SKM-1 treated with dmso at 0.1 percent for 144 hours (cell line): ENCODE measurements around the gene MYO10.

Experiments used
- DNase-seq: peaks from one replicate; lab custom pipeline; 2025; ENCODE audit not compliant: unreplicated experiment; lab: John Stamatoyannopoulos, UW

MYO10 gene

DNA sequence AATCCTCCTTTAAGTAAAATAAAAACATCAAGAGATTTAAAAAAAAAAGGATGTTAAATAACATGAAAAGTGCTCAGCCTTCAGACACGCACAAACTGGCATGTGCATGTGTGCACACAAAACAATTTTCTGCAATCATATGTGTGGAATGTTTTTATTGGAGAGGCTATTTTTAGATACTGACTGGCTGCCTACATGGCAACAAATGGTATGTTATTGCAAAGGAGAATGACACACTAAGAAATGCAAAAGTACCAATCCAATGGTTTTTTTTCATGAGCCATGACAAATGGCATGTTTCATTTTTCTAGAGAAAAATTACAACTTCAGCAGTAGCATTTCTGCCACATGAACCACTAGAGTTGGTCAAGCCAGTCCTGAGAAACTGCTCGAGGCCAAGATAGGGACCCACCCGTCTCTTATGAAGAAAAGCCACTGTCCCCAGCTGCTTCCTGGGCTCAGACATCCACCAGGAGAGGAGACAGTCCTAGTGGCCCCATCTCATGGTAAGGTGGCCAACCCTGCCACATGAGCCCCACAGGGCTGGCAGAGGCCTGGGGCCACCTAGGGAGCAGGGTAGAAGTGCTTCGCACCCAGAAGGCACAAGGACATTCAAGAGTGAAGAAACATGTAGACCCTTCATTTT, 116.4 kb downstream of the MYO10 start:
- no peak for DNase-seq

DNA sequence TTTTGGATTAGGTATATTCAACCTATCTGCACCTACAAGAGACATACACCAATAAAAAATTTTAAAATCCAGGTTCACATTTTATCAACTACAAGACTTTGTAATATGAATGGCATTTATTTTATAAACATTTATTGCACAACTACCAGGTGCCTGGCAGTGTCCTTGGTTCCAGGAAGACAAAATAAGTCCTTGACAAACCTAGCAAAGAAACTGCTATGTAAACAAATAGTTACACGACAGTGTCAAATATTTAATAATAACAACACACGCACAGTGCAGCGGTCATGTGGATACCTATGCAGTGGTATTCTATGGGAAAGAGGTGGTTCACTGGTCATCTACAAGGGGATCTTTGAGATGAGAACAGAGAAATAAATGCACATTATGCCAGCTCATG, 120.7 kb downstream of the MYO10 start:
- DNase-seq, result no peak

DNA sequence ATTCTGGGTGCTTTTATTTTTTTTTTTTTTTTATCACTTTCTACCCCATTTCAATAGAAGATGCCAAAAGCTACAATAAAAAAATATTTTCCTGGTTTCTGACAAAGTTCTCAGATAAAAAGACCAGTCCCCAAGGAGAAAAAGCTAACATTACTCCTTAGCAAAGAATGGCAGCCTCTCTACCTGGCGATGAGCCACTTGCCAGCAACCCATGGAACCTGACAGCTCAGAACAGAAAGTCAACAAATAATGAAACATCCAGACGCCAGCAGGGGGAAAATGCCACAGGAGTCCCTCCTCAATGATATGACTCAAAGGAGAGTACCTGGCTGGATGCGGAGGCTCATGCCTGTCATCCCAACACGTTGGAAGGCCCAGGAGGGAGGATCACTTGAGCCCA, 123.2 kb downstream of the MYO10 start:
- DNase-seq, result no peak

DNA sequence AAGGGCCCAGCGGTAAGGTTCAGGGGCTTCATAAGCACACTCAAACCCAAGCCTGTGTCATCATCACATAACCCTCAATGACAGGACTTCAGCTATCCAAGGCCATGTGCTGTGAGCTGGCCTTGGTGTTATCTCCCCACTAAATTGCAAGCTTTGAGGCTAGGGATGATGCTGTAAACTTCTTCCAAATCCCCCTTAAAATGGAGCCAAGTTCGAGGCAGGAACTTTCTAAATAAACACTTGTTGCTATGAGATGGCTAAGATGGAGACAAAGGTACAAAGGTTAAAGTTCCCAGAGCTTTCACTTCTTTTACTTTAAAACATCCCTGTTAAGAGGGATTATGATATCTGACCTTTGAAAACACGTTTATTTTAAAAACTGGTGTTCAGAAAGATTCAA, 123.6 kb downstream of the MYO10 start:
- DNase-seq, result no peak

DNA sequence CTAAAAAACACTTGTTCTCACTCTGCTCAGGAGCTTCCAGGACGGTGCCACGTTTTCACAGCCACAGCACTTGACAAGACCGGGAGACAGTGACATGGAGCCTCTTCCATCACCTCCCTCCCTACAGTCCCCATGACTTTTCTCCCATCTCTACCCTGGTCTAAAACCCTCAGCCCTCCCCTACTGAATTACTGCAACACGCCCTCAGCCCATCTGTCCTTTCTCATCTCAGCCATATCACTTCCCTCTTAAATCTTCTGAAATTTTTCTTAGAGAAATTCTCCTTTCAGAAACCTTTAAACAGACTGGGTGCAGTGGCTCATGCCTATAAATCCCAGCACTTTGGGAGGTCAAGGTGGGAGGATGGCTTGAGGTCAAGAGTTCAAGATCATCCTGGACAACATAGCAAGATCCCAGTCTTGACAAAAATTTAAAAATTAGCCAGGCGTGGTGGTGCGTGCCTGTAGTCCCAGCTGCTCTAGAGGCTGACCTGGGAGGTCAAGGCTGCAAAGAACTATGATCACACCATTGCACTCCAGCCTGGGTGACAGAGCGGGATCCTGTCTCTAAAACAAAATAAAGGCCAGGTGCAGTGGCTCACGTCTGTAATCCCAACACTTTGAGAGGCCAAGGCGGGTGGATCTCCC, 125.8 kb downstream of the MYO10 start:
- DNase-seq, result no peak

DNA sequence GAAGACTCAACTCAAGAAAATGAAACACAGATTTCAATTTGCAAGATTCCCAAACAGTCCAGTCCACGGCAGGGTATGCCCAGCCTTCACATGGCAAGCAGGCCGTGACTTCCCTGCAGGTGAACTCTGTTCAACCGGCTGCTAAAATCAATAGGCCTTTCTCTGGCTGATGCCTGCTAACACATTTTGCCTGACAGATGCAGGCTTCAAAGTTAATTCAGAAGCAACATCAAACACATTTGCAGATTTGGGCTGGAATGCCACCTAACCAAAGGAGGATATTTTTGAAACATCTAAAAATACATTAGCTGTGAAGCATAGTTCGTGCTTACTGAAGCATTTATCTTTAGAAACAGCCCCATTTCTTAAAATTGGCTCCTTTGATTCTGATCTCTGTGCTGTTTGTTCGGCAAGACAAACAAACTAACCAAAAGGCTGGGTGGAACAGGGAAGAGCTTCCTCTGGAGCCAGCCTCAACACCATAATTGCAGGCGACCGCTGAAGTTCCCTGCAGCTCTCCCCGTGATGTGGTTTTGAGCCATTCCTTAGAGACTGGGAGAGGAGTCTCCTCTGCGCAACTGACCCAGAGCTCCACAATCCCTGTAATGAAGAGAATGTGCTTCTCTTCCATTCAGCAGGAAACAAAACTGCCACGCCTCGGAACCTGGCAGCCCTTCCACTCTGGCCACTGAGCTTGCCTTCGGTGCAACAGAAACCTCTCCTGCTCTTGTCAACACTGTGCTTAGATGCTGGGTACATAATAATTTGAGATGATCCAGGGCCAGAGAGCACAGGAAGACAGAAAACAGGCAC, 126.5 kb downstream of the MYO10 start:
- no peak for DNase-seq

DNA sequence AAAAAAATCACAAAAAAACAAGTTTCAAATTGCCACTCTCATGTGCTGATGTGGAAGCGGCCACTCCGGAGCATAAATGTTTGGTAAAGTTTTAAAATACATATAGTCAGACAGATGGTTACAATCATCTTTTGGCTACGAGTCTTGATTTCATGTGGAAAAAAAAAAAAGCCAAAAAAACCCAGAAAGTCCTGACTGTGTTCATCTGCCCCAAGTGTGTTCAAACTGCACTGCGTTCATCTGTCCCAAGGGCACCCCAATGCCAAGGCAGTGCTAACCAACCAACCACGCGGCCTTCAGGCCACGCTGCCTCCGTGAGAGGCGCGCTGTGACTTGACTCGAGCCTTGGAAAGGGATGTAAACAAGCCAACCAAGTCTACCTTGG, 127.1 kb downstream of the MYO10 start:
- no peak for DNase-seq

DNA sequence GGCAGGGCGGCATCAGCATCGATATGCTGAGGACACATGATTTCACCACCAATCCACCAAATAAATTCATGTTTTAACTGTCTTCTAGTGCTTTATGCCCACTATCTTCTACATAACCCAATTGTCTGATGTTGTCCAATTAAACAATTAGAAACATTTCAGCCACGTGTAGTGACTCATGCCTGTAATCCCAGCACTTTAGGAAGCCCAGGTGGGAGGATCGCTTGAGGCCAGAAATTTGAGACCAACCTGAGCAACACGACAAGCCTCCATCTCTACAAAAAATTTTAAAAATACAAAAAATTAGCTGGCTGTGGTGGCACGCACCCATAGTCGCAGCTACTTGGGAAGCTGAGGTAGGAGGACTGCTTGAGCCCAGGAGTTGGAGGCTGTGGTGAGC, 128.1 kb downstream of the MYO10 start:
- DNase-seq, result no peak

DNA sequence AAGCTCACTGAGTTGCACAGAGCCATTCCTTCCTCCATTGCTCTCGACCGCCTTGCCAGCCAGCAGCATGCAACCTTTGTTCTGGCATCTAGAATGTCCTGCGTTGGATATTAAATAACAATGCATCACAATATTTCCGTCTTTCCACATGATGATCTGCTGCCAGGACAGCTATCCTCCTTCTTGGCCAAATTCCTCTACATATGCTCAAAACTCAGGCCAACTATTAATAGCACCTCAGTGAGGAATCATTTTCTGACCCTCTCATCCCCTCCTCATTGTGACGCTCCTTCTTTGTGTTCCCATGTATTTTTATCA, 128.6 kb downstream of the MYO10 start:
- no peak for DNase-seq

DNA sequence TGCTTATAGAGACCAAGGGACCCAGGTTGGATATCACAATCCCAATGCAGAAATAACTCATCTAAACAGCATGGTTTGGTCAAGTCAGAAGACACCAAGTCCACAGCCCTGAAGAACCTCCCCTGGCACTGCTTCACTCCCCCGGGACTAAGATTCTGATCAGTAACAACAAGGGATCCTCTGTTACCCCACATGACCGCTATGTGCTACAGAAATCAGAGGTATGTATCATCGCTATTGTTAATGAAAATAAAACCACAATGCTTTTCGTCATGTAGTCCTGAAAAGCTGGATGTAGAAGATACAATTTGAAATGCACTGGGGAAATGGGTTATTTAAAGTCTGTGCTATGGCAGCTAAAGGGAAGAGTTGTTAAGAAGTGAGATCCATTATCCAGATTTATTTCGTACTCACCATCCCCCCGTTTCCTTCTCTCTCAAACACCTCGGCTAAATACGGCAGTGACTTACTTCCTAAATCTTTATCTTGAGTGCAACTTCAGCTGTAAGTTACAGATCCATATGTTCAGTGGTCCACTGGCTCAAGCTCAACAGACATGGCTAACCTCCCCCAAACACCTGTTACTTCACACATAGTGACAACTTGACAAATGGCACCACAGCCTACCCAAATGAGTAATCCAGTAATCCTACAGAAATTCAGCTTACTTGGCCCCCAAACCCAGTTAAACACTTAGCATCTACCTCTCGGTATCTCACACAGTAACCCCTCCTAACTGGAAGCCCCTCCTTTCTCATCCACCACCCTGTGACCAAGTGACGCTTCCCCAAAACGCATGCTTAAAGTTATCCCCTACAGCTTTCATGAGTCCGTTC, 129.2 kb downstream of the MYO10 start:
- DNase-seq, result no peak

DNA sequence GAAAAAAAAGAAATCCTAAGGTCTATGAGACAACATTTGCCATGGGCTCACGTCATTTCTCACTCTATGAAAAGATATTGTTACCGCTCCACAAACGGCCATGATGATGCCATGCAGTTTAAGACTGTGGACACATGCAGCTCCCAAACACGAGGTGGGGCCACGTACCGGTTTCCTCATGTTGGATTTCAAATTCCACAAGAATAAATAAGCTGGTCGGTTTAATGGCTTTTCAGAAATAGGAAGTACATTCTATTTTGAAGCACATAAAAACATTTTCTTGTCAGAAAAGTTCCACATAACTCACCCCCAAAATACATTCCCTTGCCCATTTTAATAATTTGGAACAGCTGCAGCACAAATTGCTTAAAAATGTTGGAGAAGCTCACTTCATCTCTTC, 130.6 kb downstream of the MYO10 start:
- no peak for DNase-seq

DNA sequence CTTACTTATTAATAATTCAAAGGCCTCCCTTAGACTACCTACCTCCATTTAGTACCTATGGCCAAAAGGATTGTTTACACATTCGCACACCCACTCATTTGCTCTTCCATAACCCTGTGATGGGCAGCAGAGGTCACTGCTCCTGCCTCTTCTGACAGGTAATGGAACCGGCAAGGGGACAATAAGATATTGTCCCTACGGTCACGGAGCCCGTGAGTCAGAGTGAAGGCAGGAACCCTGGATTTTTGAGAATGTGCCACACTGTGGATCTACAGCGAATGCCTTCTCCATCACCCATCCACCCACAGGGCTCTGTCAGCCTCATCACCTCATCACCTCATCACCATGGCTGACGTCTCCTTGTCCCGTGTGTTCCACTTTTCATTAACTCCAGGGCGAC, 132.3 kb downstream of the MYO10 start:
- no peak for DNase-seq

DNA sequence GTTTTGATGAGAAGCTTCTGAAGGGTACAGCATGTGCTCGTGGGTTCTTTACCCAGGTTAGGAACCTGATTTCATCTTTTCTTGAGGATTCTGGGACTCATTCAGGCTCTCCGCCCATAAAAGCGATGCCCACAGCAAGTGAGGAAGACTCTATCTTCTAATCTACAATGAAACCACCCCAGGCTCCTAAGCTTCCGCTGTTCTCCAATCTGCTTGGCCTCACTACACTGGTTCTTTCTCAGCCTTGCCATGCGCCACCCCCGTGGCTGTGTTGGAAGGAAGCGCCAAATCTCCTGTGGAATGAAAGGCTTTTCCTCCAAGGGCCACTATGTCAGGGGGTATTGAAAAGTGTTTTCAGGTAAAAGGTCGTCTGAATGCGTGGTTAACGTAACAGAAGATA, 135.6 kb downstream of the MYO10 start:
- no peak for DNase-seq

DNA sequence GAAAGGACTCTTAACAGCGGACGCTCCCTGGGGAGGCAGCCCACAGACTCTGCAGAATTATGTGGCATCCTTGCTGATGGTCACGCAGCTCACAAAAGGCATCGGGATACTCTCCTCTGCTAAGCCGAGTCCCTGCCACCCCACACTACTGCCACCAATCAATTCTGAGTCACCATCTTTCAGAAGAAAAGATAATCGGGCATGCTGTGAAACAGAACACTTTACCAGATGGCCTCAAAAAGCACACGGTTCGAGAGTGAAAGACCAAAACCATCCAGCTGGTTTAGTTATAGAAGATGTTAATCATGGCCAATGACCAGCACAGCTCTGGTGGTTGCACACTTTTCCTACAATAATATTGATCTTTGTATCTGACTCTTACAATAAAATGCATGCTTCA, 136.3 kb downstream of the MYO10 start:
- DNase-seq, result no peak

DNA sequence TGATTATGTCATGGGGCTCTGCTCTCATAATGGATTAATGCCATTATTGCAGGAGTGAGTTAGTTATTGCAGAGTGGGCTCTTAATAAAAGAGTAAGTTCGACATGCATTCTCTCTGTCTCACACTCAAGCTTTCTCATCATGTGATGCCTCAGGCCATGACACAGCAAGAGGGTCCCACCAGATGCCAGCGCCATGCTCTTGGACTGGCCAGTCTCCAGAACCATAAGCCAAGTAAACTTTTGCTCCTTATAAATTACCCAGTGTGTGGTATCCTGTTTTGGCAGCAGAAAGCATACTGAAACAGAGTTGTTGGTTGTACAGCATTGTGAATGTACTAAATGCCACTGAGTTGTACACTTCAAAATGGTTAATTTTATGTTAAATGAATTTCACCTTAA, 138.1 kb downstream of the MYO10 start:
- no peak for DNase-seq

DNA sequence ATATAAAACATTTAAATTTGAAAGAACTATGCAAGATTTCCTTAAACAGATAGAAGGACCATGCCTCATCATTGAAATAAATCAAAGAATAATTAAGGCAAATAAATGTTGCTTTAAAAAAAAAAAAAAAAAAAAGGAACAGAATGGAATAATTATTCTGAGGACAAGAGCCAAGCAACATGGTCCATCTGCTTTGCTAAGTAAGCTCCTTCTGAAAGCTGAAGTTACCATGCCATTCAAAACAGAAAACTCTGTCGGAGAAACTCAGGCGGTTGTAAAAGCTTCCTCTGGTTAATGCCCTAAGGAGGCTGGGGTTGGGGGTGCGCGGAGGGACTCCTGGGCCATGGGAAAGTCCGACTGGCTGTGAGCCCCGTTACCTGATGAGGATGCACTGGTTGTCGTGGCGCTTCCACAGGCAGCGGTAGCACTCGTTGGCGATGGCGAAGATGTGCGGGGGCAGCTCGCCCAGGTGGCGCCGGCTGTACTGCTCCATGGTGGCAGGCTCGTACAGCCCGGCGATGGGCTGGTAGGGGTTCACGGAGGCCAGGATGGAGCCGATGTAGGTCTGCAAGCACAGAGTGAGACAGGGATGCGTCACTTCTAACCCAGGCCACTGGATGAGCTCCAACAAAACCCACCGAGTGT, 141.7 kb downstream of the MYO10 start:
- DNase-seq, result no peak

DNA sequence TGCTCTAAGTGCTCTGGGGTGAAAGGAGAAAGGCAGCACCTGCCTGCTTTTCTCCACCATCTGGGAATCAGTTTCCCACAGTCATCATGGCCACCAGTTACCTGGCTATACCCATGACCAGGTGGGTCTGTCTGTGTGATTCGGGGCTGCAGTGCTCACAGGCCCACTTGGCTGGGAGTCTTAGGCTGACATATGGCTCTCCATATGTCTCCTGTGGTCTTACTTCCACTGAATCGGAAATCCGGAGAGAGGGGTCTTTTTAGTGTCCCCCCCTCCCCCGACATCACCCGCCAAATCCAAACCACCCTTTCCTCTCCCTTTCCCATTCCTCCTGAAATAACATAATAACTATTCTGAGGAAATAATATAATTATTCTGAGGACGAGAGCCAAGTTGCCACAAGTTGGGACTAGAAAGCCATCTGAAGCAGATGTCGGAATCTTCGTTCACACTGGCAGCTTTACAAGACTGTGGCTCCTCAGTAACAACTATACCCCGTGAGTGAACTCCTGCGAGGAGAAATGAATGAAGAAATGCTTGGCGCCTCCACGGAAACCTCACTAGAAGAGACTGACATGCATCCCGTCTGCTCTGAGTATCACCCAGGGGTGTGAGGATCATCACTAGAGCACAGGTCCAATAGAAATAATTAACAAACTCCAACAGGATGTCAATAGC, 143.4 kb downstream of the MYO10 start:
- no peak for DNase-seq

DNA sequence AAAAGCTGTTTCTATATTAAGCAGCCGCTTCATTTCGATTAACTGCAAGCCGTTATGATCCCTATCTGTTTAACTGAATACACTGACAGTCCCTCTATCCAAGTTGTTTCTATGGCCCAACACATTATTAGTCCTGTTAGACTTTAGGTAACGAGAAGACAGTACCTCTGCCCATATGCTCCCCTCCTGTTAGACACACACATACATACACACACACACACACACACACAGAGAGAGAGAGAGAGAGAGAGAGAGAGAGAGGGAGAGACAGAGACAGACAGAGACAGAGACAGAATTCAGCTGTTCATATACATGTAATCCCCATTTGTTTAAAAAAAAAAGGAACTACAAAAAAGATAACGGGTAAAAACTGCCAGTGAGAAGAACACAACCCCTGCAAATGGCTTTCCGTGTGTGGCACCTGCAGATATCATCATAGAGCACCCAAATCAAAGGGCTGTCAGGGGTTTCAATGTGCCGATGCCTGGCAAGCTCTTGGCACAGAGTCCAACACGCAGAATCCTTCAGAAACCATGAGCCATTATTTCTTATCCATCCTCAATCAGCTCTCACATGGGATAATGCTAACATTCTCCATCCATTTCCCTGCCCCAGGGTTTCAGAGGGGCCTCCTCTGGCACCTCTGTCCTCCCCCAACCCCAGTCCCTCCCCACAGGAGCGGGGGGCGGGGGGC, 144.0 kb downstream of the MYO10 start:
- no peak for DNase-seq

DNA sequence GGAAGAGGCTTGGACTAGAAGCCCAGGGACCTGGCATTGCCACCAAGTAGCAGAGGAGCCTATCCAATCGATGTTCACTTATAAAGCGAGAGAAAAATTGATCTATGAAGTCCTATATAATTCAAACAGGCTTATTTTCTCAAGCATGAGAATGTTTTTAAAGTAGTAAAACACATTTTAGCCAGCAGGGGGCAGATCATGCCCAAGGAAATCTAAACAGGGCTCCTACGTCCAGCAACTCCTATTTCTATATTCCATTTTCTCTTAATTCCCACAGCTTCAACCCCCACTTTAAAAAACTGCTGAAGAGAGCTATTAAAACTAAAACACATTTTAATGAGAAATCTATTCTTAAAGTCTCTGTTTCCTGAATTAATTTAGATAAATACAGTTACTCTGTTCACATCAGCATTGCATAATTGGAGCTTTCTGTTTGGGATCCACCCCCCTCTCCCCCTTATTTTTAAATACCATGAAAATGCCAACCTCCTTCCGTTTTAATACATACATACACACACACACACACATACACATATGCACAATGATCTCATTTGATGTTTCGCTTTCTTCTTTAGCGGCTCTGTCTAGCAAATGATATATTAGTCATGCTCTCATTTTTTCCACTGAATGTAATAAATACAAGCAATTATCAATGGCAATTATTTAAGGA, 144.9 kb downstream of the MYO10 start:
- peak; percentile 33 for DNase-seq
